ENCODE data around the gene ROPN1L. TPM values are rescaled to one million over a fixed set of nuclear protein-coding genes. Genes with fewer than 3 reads are reported as not detected.

The ROPN1L gene
- total RNA-seq, 1 donor from 2014 or later: not detected

GRCh38 chr5:10406651-10407050, 35.0 kb upstream of the ROPN1L start:
- Mint-ChIP-seq H3K27me3 (ENCODE audit: insufficient read depth, low read depth) (no peaks in the 10 kb centered on the region), H3K9me3 (no peaks in the 10 kb centered on the region), H3K4me3 (no peak overlapping the region), H3K4me1 (no peaks in the 10 kb centered on the region), H3K36me3 (peaks cover 64% of the 10 kb centered on the region), H3K27ac (no peak overlapping the region)
- Histone ChIP-seq H4K20me1 (ENCODE audit: low read depth) (no peaks in the 10 kb centered on the region), H3K4me3 (no peak overlapping the region), H2AFZ (replicated peaks) (no peak overlapping the region), H3K9me3 (ENCODE audit: low read depth) (no peaks in the 10 kb centered on the region), H3K4me2 (no peak overlapping the region), H3K27ac (no peak overlapping the region), H3K36me3 (peaks cover 44% of the 10 kb centered on the region), H3K27me3 (no peaks in the 10 kb centered on the region), H3K79me2 (ENCODE audit: low read depth) (no peaks in the 10 kb centered on the region), H3F3A (ENCODE audit: low read depth) (no peaks in the 10 kb centered on the region), H3K4me1 (no peaks in the 10 kb centered on the region), H3K9ac (no peak overlapping the region)
- TF ChIP-seq EZH2 (IDR thresholded peaks at IDR 0.05) (no peak), EZH2phosphoT487 (IDR thresholded peaks at IDR 0.05) (no peak), CTCF (IDR thresholded peaks at IDR 0.05) (no peak)
- DNase-seq (ENCODE audit: low spot score): no peak

GRCh38 chr5:10409504-10409903, 32.2 kb upstream of the ROPN1L start:
- Mint-ChIP-seq H3K27me3 (ENCODE audit: insufficient read depth, low read depth) (no peaks in the 10 kb centered on the region), H3K27ac (no peak overlapping the region), H3K4me1 (no peaks in the 10 kb centered on the region), H3K36me3 (peaks cover 68% of the 10 kb centered on the region), H3K4me3 (no peak overlapping the region), H3K9me3 (no peaks in the 10 kb centered on the region)
- Histone ChIP-seq H3K9me3 (ENCODE audit: low read depth) (no peaks in the 10 kb centered on the region), H3K4me1 (no peaks in the 10 kb centered on the region), H3K36me3 (peaks cover 42% of the 10 kb centered on the region), H3K27me3 (no peaks in the 10 kb centered on the region), H3K4me3 (no peak overlapping the region), H3F3A (ENCODE audit: low read depth) (no peaks in the 10 kb centered on the region), H2AFZ (replicated peaks) (no peak overlapping the region), H3K79me2 (ENCODE audit: low read depth) (no peaks in the 10 kb centered on the region), H3K9ac (no peak overlapping the region), H3K27ac (peak overlapping the region; percentile 34), H4K20me1 (ENCODE audit: low read depth) (no peaks in the 10 kb centered on the region), H3K4me2 (no peak overlapping the region)
- no peak for DNase-seq (ENCODE audit: low spot score)
- TF ChIP-seq EZH2phosphoT487 (IDR thresholded peaks at IDR 0.05) (no peak), EZH2 (IDR thresholded peaks at IDR 0.05) (no peak), CTCF (IDR thresholded peaks at IDR 0.05) (no peak)

- Histone ChIP-seq H3K4me1 (no peaks in the 10 kb centered on the region), H2AFZ (replicated peaks) (no peak overlapping the region), H3K27ac (no peak overlapping the region), H3K27me3 (no peaks in the 10 kb centered on the region), H3K79me2 (ENCODE audit: low read depth) (no peaks in the 10 kb centered on the region), H3K4me2 (no peak overlapping the region), H4K20me1 (ENCODE audit: low read depth) (no peaks in the 10 kb centered on the region), H3K9me3 (ENCODE audit: low read depth) (no peaks in the 10 kb centered on the region), H3K4me3 (no peak overlapping the region), H3K36me3 (peaks cover 39% of the 10 kb centered on the region), H3F3A (ENCODE audit: low read depth) (no peaks in the 10 kb centered on the region), H3K9ac (no peak overlapping the region)
- no peak overlapping the region for H3K27ac Mint-ChIP-seq
- peaks cover 69% of the 10 kb centered on the region for H3K36me3 Mint-ChIP-seq
- H3K9me3 Mint-ChIP-seq: no peaks in the 10 kb centered on the region
- H3K4me1 Mint-ChIP-seq: no peaks in the 10 kb centered on the region
- no peak overlapping the region for H3K4me3 Mint-ChIP-seq
- DNase-seq (ENCODE audit: low spot score): no peak
- H3K27me3 Mint-ChIP-seq (ENCODE audit: insufficient read depth, low read depth): no peaks in the 10 kb centered on the region
- TF ChIP-seq EZH2phosphoT487 (IDR thresholded peaks at IDR 0.05): no peak
- no peak for TF ChIP-seq CTCF (IDR thresholded peaks at IDR 0.05)
Measured at GRCh38 chr5:10410662-10411061, 31.0 kb upstream of the ROPN1L start.

Measured in neural progenitor cell (in vitro differentiated cells).